Measurements from ENCODE around the gene IFIT5. TPM values are rescaled to one million over a fixed set of nuclear protein-coding genes. Genes with fewer than 3 reads are reported as not detected.
A peak's percentile ranks its signal among the peaks of the same experiment; 100 is the strongest.

IFIT5 gene
- total RNA-seq, 4 donors from 2014 or later, result 4.2 to 12.4 (median 6.5) TPM

DNA sequence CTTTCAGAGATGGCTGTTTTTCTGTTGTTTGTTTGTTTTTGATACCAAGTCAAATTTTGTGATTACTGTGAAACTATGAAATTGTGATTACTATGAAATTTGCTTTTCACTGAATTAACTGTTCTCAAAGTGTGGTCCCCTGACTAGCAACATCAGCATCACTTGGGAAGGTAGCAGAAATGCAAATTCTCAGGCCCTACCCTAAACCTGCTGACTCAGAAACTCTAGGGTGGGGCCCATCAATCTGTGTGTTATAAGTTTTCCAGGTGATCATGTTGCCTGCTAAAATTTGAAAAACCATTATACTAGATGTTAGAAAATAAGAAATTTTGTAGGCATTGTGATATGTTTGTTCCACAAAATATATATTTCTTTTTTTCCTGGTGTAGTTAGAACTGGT, 35.3 kb upstream of the IFIT5 start:
- intact Hi-C loops (cut with DNase I), result no loop called here
- Histone ChIP-seq H3K27me3 (no peaks in the 10 kb centered on the region), H3K4me1 (peaks cover 0 to 27% (median 8%) of the 10 kb centered on the region in 3 donors), H3K9me3 (no peaks in the 10 kb centered on the region), H3K36me3 (no peaks in the 10 kb centered on the region), H3K4me3 (no peak overlapping the region), H3K27ac (no peak overlapping the region)
- no peak for TF ChIP-seq POLR2A (IDR thresholded peaks at IDR 0.05)
- TF ChIP-seq, protein P1, sequence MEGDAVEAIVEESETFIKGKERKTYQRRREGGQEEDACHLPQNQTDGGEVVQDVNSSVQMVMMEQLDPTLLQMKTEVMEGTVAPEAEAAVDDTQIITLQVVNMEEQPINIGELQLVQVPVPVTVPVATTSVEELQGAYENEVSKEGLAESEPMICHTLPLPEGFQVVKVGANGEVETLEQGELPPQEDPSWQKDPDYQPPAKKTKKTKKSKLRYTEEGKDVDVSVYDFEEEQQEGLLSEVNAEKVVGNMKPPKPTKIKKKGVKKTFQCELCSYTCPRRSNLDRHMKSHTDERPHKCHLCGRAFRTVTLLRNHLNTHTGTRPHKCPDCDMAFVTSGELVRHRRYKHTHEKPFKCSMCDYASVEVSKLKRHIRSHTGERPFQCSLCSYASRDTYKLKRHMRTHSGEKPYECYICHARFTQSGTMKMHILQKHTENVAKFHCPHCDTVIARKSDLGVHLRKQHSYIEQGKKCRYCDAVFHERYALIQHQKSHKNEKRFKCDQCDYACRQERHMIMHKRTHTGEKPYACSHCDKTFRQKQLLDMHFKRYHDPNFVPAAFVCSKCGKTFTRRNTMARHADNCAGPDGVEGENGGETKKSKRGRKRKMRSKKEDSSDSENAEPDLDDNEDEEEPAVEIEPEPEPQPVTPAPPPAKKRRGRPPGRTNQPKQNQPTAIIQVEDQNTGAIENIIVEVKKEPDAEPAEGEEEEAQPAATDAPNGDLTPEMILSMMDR (IDR thresholded peaks at IDR 0.05), result no peak
- DNase-seq, result no peak

DNA sequence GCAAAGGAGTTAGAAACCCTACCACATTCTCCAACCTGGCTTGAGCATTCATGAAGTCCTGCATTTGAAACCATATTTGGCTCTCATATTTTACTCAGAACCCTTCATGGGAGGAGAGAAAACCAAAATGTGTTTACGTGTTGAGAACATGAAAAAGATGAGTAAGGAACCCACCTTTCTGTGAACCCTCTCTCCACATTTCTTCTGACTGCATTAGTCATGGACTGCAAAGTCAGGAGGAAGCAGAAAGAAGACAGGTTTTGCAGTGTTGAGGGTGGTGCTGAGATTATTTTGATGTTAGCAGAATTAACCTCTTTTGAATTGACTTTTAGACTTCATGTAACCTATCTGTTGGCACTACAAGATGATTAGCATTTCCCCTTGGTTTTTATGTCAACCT, 31.6 kb upstream of the IFIT5 start:
- intact Hi-C loops (cut with DNase I), result no loop called here
- TF ChIP-seq POLR2A (IDR thresholded peaks at IDR 0.05), result no peak
- TF ChIP-seq, protein P1 (IDR thresholded peaks at IDR 0.05), result no peak
- 60 to 78% methylated on average over 1 of the region's 1 CpG for WGBS, 2 donors
- Histone ChIP-seq H3K27me3 (no peaks in the 10 kb centered on the region), H3K36me3 (no peaks in the 10 kb centered on the region), H3K27ac (peak overlapping the region in 3 of 4 donors; percentile 39 to 71 (median 40)), H3K9me3 (no peaks in the 10 kb centered on the region), H3K4me1 (peaks cover 0 to 16% (median 0%) of the 10 kb centered on the region in 3 donors), H3K4me3 (no peak overlapping the region)
- no peak for DNase-seq

DNA sequence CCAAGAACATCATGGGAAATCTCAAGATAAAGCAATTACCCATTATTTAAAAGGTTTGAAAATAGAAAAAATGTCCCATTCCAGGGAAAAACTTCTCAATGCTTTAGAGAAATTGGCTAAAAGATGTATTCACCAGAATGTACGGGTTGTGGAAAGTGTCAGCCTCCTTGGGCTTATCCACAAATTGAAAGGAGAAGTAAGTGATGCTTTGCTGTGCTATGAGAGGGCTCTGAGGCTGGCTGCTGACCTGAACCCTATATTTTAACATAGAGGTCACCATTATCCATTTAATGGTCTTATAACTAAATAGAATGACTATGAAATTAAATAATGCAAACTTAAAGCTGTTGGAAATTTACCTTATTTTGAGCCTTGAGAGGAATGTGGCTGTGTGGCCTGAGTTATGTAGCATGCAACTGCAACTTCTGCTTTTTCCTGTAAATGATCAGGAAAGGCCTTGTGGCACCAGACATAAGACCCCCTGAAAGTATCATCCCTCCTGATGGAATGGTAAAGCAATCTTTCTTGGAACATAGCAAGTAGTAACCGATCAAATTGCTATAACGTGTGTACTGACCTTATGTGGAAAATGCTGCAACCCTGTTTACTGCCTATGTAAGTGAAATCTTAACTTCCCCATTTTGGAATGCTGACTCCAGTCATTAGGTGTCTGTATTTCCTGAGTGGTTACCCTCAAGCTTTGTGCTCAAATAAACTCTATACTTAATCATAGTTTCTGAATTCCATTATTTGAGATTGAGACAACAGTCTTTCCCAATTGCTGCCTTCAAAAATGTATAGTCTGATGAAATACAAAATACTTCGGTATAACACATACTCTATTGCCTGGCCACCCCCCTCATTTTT, 29.7 kb upstream of the IFIT5 start:
- Histone ChIP-seq H3K36me3 (no peaks in the 10 kb centered on the region), H3K27ac (no peak overlapping the region), H3K9me3 (no peaks in the 10 kb centered on the region), H3K4me1 (peaks cover 0 to 16% (median 0%) of the 10 kb centered on the region in 3 donors), H3K4me3 (no peak overlapping the region), H3K27me3 (no peaks in the 10 kb centered on the region)
- WGBS, 2 donors, result 69 to 82% methylated on average over 4 of the region's 4 CpGs
- intact Hi-C loops (cut with DNase I), result no loop called here
- TF ChIP-seq, protein P1 (IDR thresholded peaks at IDR 0.05), result no peak
- no peak for TF ChIP-seq POLR2A (IDR thresholded peaks at IDR 0.05)
- no peak for DNase-seq

DNA sequence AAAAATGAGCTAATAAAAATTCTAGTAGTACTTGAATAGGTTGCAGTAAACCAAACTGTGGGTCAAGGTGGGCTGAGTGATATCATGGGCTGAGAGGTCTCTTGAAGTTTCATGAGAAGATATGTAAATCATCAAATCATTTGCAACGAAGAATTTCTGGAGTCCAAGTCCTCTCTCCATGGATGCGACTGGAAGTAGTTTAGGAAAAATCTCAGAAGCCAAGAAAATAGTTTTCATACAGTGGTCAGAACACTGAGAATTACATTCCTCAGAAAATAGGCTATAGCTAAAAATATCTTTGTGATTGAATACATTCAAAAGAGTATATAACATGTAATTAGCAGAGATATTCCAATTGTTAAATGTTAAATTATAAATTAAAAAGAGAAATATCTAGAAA, 25.6 kb upstream of the IFIT5 start:
- H3K27ac ChIP-seq, result no peak overlapping the region

DNA sequence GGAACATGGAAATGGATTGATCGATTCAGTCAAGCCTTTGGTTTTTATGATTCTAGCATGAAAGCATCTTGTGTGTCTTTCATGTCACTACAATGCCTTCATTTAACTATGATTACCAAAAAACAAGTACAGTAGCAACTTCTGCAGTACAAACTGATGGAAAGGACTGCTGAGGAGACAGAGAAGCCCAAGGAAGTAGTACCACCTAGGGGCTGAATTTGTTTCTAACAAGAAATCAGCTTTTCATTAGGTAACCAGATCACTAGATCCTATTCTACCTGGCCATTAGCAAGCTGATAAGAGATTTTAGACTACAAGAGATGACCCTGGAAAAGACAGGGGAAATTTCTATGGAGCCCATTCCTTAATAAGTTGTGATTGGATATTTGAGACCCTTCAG, 25.1 kb upstream of the IFIT5 start:
- H3K4me1 ChIP-seq, result peaks cover 7 to 36% (median 19%) of the 10 kb centered on the region in 3 donors
- H3K36me3 ChIP-seq, result no peaks in the 10 kb centered on the region
- no peak overlapping the region for H3K4me3 ChIP-seq
- no peak for DNase-seq
- no peaks in the 10 kb centered on the region for H3K9me3 ChIP-seq
- no peak overlapping the region for H3K27ac ChIP-seq
- no peaks in the 10 kb centered on the region for H3K27me3 ChIP-seq
- TF ChIP-seq POLR2A (IDR thresholded peaks at IDR 0.05), result no peak
- TF ChIP-seq, protein P1 (IDR thresholded peaks at IDR 0.05), result peak in 3 of 6 experiments; percentile 19 to 31 (median 23)
- intact Hi-C loops (cut with DNase I), result no loop called here
- 76 to 93% methylated on average over 1 of the region's 1 CpG for WGBS, 2 donors

More for the DNA sequence above, 25.6 kb upstream of the IFIT5 start:
- Histone ChIP-seq H3K4me1 (peaks cover 7 to 34% (median 16%) of the 10 kb centered on the region in 3 donors), H3K9me3 (no peaks in the 10 kb centered on the region), H3K36me3 (no peaks in the 10 kb centered on the region), H3K4me3 (no peak overlapping the region), H3K27me3 (no peaks in the 10 kb centered on the region)
- intact Hi-C loops (cut with DNase I), result no loop called here
- no peak for DNase-seq
- TF ChIP-seq, protein P1 (IDR thresholded peaks at IDR 0.05), result no peak
- TF ChIP-seq POLR2A (IDR thresholded peaks at IDR 0.05), result no peak
- 62 to 68% methylated on average over 2 of the region's 2 CpGs for WGBS, 2 donors

All from esophagus squamous epithelium (tissue), 5 donors.